K562 (cell line): ENCODE measurements around the gene ME3. TPM values are rescaled to one million over a fixed set of nuclear protein-coding genes. Genes with fewer than 3 reads are reported as not detected.

Experiments used
- ATAC-seq: fragments of 200-7000 bp; cut with Tn5 transposase; 3 replicates; pipeline ENCODE4 v1.9.1; 2020; ENCODE audit warnings: moderate library complexity
- BruUV-seq: library from RNA; stranded (reverse); fragments of 400-500 nt; replicated peaks from 2 replicates; lab custom pipeline; 2021; lab: Mats Ljungman, UMichigan
- CTCF ChIA-PET: fragments of 300-600 bp; formaldehyde crosslinking; extraction: SDS; loops from one replicate; lab custom pipeline; 2021; ENCODE audit warnings: low intra/inter-chr PET ratio; lab: Yijun Ruan, JAX
- POLR2A ChIA-PET: fragments of 300-600, 350-650 bp; sonication (Branson Sonifier 250); formaldehyde crosslinking; extraction: SDS; loops from one replicate; lab custom pipeline; 2021; ENCODE audit warnings: antibody characterized with exemption, inconsistent platforms; lab: Yijun Ruan, JAX
- DNase-seq, 4 experiments: peaks; one replicate each; pipeline versions ENCODE4 v3.0.0 to v3.0.0-alpha.2; 2011 to 2018; ENCODE audit warnings: low spot score in 3 of 4, mixed read lengths in 3 of 4; ENCODE audit errors: extremely low read depth in 1 of 4
- FAIRE-seq: peaks from 2 replicates; lab custom pipeline; 2011; peaks lifted over from hg19 to GRCh38; lab: Jason Lieb, UNC
- H2AFZ ChIP-seq: 2 replicates; pipeline ENCODE4 v1.6.0; 2011; ENCODE audit warnings: low read depth, low read length, control low read depth, inconsistent platforms
- H3K27ac ChIP-seq: fragments of 200-600 bp; 3 replicates; pipeline ENCODE4 v1.8.0; 2011; ENCODE audit warnings: low read depth, mild to moderate bottlenecking, control low read depth, inconsistent platforms, low read length, moderate library complexity, mixed read lengths; ENCODE audit errors: extremely low read depth
- H3K27me3 ChIP-seq, 2 experiments: fragments of 300-600 bp in 1 of 2; 2 replicates in 1 of 2; 3 replicates in 1 of 2; pipeline versions ENCODE4 v1.6.0 to v1.8.0; 2011; ENCODE audit warnings: inconsistent platforms in 2 of 2, low read length in 2 of 2, mild to moderate bottlenecking in 1 of 2, mixed read lengths in 1 of 2, moderate library complexity in 1 of 2; ENCODE audit not compliant: control insufficient read depth in 2 of 2, insufficient read depth in 2 of 2
- H3K36me3 ChIP-seq: fragments of 300-600 bp; 3 replicates; pipeline ENCODE4 v1.8.0; 2011; ENCODE audit warnings: mild to moderate bottlenecking, low read length, inconsistent platforms; ENCODE audit not compliant: control insufficient read depth, insufficient read depth
- H3K4me1 ChIP-seq, 2 experiments: fragments of 200-600 bp in 1 of 2; replicated peaks in 1 of 2; 2 replicates in 1 of 2; 3 replicates in 1 of 2; pipeline versions ENCODE4 v1.5.1 to v1.8.0; 2011; ENCODE audit warnings: inconsistent platforms in 2 of 2, low read length in 2 of 2, mild to moderate bottlenecking in 1 of 2, mixed read lengths in 1 of 2, moderate library complexity in 1 of 2; ENCODE audit not compliant: control insufficient read depth in 2 of 2, insufficient read depth in 2 of 2
- H3K4me2 ChIP-seq: 2 replicates; pipeline ENCODE4 v1.6.1; 2011; ENCODE audit warnings: low read length, control low read depth, inconsistent platforms, mixed read lengths; ENCODE audit not compliant: insufficient read depth
- H3K4me3 ChIP-seq: fragments of 200-600 bp; sonication (generic), shearing (Covaris generic); 2 replicates; pipeline ENCODE4 v1.5.1; 2016; ENCODE audit warnings: control low read depth, inconsistent platforms
- H3K79me2 ChIP-seq: fragments of 200-600 bp; 3 replicates; pipeline ENCODE4 v1.8.0; 2011; ENCODE audit warnings: low read length, inconsistent platforms; ENCODE audit not compliant: control insufficient read depth, insufficient read depth
- H3K9ac ChIP-seq, 2 experiments: 2 replicates each; pipeline versions ENCODE4 v1.6.0 to v1.6.1; 2011; ENCODE audit warnings: low read depth in 2 of 2, low read length in 2 of 2, control low read depth in 1 of 2, inconsistent platforms in 1 of 2, mild to moderate bottlenecking in 1 of 2, mixed read lengths in 1 of 2; ENCODE audit not compliant: insufficient read depth in 1 of 2
- H3K9me1 ChIP-seq: one replicate; pipeline ENCODE4 v1.6.0; 2011; ENCODE audit warnings: inconsistent platforms, mild to moderate bottlenecking, low read length, moderate library complexity; ENCODE audit not compliant: control insufficient read depth, insufficient read depth
- H3K9me3 ChIP-seq: replicated peaks from 2 replicates; pipeline ENCODE4 v1.5.1; 2011; ENCODE audit warnings: low read depth, low read length, inconsistent platforms; ENCODE audit not compliant: control insufficient read depth, insufficient read depth
- H4K20me1 ChIP-seq: replicated peaks from 2 replicates; pipeline ENCODE4 v1.6.1; 2011; ENCODE audit warnings: low read length, inconsistent platforms, mixed read lengths; ENCODE audit not compliant: control insufficient read depth, insufficient read depth
- CEBPB ChIP-seq: fragments of 450-650 bp; IDR thresholded peaks from 2 replicates; pipeline ENCODE4 v1.6.1; 2016; ENCODE audit warnings: missing genetic modification characterization, missing compliant biosample characterization
- MED1 ChIP-seq: sonication (generic); formaldehyde crosslinking; IDR thresholded peaks from 2 replicates; pipeline ENCODE4 v1.8.1; 2023; ENCODE audit warnings: missing genetic modification reagents, borderline replicate concordance
- PHB ChIP-seq: fragments of 250-450 bp; sonication (Bioruptor Pico); IDR thresholded peaks from 2 replicates; pipeline ENCODE4 v1.5.0; 2021
- SREBF2 ChIP-seq: sonication (generic); formaldehyde crosslinking; IDR thresholded peaks from 2 replicates; pipeline ENCODE4 v1.4.0; 2020; ENCODE audit warnings: mild to moderate bottlenecking, missing genetic modification reagents
- STAT5B ChIP-seq: fragments of 250-450 bp; sonication (Bioruptor Pico); IDR thresholded peaks from 2 replicates; pipeline ENCODE4 v1.8.0; 2021; ENCODE audit warnings: mild to moderate bottlenecking, inconsistent platforms
- ZNF184 ChIP-seq: sonication (generic); formaldehyde crosslinking; IDR thresholded peaks from 2 replicates; pipeline ENCODE4 v1.5.0; 2020; ENCODE audit warnings: missing genetic modification reagents
- WGBS: fragments of 100-300 bp; shearing (Covaris generic); methylation state at CpG from one replicate; pipeline ENCODE4 v1.1.6; 2016; ENCODE audit warnings: low coverage, mixed read lengths; ENCODE audit not compliant: insufficient coverage; ENCODE audit errors: missing lambda C conversion rate; 5-methylcytosine and 5-hydroxymethylcytosine counted together
- in situ Hi-C: fragments of 300-500 bp; cut with MboI; formaldehyde crosslinking; loops from 4 replicates; pipeline ENCODE4 v1.15.0; 2018; ENCODE audit warnings: inconsistent platforms, mixed read lengths
- intact Hi-C: fragments of 100-400 bp; cut with micrococcal nuclease; formaldehyde crosslinking; loops from 2 replicates; pipeline ENCODE4 v1.14.2; 2022
- polyA plus RNA-seq, 8 experiments: library from polyadenylated mRNA; depleted of rRNA in 4 of 8; stranded (reverse) in 5 of 8; unstranded in 3 of 8; fragments of >200 nt; fragmentation: Nextera tagmentation in 2 of 8; fragmentation: Illumina TruSeq in 1 of 8; extraction: Ambion mirVana in 2 of 8; extraction: Trizol in 1 of 8; gene quantifications; 2 replicates each; pipeline versions ENCODE4 v1.2.1 to v1.2.3, GENCODE V29; 2011 to 2014; ENCODE audit warnings: inconsistent platforms in 1 of 8, missing spikeins in 1 of 8
- total RNA-seq, 7 experiments: library from RNA; depleted of rRNA in 6 of 7; stranded (reverse); fragments of >200 nt in 6 of 7; fragmentation: Illumina TruSeq in 2 of 7; extraction: Trizol in 2 of 7; gene quantifications; 2 replicates each; pipeline versions ENCODE4 v1.2.1 to v1.2.3, GENCODE V29; 2011 to 2021; ENCODE audit warnings: low replicate concordance in 1 of 7
- TF ChIP-seq, protein P1 (sequence below): fragments of 450-650 bp; formaldehyde crosslinking; IDR thresholded peaks from 2 replicates; pipeline ENCODE4 v1.4.0; 2022; ENCODE audit warnings: missing genetic modification characterization
- TF ChIP-seq, protein P2 (sequence below): fragments of 250-450 bp; sonication (Bioruptor Pico); IDR thresholded peaks from 2 replicates; pipeline ENCODE4 v1.4.0; 2020; ENCODE audit warnings: mild to moderate bottlenecking, moderate library complexity
- TF ChIP-seq, protein P3 (sequence below), 2 experiments: fragments of 250-450 bp in 1 of 2; fragments of 450-650 bp in 1 of 2; sonication (Bioruptor Pico) in 1 of 2; IDR thresholded peaks; 2 replicates each; pipeline versions ENCODE4 v1.6.1 to v1.8.0; 2016 to 2021; ENCODE audit warnings: mild to moderate bottlenecking in 2 of 2, moderate library complexity in 2 of 2, missing compliant biosample characterization in 1 of 2, missing genetic modification characterization in 1 of 2

Gene ME3
- total and polyA plus RNA-seq, 9 of the 15 experiments (the other 6 are each of a cell fraction or from before 2014, with no cell fraction given): not detected

DNA sequence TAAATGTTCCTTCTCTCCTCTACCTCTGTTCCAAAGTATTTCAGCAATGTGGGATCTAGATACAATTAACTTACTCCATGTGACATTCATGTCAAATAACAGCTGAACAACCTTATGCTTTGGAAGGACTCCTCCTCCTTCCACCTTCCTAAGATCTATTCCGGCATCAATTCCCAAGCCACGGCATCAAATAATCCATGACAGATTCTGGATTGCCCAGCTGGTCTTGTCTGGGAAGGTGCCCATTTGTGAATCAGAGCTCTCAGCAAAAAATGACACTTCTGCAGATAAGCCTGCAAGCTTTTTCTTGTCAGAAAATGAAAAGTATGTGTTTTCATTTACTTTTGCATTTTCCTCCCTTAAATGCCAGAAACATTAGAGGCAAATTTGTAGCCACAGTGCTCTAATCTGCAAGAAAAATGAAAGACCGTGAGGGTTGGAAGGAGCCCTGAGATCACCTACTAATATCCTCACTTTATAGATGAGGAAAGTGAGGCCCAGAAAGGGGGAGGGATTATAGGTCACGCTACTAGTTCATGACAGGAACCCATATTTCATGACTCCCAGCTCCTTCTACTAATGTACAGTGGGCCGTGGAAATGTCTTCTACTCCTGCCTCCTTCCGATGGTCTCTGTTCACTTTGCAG, 124.0 kb downstream of the ME3 start:
- H3K9ac ChIP-seq: no peak overlapping the region
- ChIA-PET CTCF (interaction anchor here (0.6 kb wide), 1 partner anchor 886 kb away, joined by 3 read pairs; no protein-coding TSS in a partner anchor), POLR2A (interaction anchor here (0.6 to 1.2 kb wide), 2 partner anchors 14 to 133 kb away, joined by 3 read pairs; no protein-coding TSS in a partner anchor)
- 2% methylated on average over 6 of the region's 6 CpGs for WGBS
- no peak for FAIRE-seq
- no peak overlapping the region for H2AFZ ChIP-seq
- no peaks in the 10 kb centered on the region for H3K36me3 ChIP-seq
- no peak overlapping the region for H3K27ac ChIP-seq
- no peak for ATAC-seq
- intact Hi-C loops: no loop called here
- H3K4me3 ChIP-seq: no peak overlapping the region
- BruUV-seq: no TSS peak
- no peak for DNase-seq
- no peaks in the 10 kb centered on the region for H3K9me1 ChIP-seq
- H3K27me3 ChIP-seq: peaks cover 13 to 32% of the 10 kb centered on the region in 2 experiments
- no peak overlapping the region for H3K4me2 ChIP-seq
- H3K9me3 ChIP-seq: no peaks in the 10 kb centered on the region
- TF ChIP-seq MED1 (CRISPR knock-in tag): no peak
- TF ChIP-seq STAT5B (CRISPR knock-in tag): no peak
- H3K4me1 ChIP-seq: peaks cover 0 to 10% of the 10 kb centered on the region in 2 experiments; a peak in 3 of 5 replicates
- in situ Hi-C loops: no loop called here
- no peaks in the 10 kb centered on the region for H3K79me2 ChIP-seq
- 0 out of 2 replicates have a peak, but pooled peaks cover 3% of the 10 kb centered on the region for H4K20me1 ChIP-seq

DNA sequence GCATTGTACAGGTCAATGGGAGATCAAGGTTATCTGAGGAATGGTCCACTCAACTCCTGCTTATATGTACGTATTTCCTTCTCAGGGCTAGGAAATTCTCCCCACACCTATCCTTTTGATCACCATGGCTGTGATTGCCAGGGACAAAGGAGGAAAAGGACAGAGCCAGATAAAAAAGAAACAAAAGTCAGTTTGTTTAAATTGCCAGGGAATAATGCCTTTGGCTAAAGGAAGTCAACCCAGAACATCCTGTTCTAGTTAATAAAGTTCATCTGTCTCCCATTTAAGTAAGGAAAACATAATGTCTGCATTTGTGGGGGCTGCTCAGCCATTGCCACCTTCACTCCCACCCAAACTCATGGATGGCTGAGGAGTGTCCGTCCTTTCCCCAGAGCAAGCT, 124.7 kb downstream of the ME3 start:
- Histone ChIP-seq H3K9me1 (no peaks in the 10 kb centered on the region), H3K9me3 (no peaks in the 10 kb centered on the region), H3K4me2 (no peak overlapping the region), H3K4me1 (peaks cover 0 to 10% of the 10 kb centered on the region in 2 experiments; a peak in 3 of 5 replicates), H3K36me3 (no peaks in the 10 kb centered on the region), H3K27me3 (peaks cover 11 to 26% of the 10 kb centered on the region in 2 experiments), H3K27ac (no peak overlapping the region), H3K79me2 (no peaks in the 10 kb centered on the region), H3K9ac (no peak overlapping the region), H2AFZ (no peak overlapping the region), H3K4me3 (no peak overlapping the region), H4K20me1 (0 out of 2 replicates have a peak, but pooled peaks cover 2% of the 10 kb centered on the region)
- DNase-seq: no peak
- BruUV-seq: no TSS peak
- no peak for ATAC-seq
- no peak for FAIRE-seq
- WGBS: 6% methylated on average over 2 of the region's 2 CpGs
- intact Hi-C loops (no loop called here), in situ Hi-C loops (no loop called here)
- POLR2A ChIA-PET: interaction anchor here (1.2 kb wide), 1 partner anchor 13 kb away, joined by 3 read pairs; no protein-coding TSS in a partner anchor
- TF ChIP-seq, protein P1, sequence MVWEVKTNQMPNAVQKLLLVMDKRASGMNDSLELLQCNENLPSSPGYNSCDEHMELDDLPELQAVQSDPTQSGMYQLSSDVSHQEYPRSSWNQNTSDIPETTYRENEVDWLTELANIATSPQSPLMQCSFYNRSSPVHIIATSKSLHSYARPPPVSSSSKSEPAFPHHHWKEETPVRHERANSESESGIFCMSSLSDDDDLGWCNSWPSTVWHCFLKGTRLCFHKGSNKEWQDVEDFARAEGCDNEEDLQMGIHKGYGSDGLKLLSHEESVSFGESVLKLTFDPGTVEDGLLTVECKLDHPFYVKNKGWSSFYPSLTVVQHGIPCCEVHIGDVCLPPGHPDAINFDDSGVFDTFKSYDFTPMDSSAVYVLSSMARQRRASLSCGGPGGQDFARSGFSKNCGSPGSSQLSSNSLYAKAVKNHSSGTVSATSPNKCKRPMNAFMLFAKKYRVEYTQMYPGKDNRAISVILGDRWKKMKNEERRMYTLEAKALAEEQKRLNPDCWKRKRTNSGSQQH (CRISPR knock-in tag): no peak
- TF ChIP-seq, protein P2, sequence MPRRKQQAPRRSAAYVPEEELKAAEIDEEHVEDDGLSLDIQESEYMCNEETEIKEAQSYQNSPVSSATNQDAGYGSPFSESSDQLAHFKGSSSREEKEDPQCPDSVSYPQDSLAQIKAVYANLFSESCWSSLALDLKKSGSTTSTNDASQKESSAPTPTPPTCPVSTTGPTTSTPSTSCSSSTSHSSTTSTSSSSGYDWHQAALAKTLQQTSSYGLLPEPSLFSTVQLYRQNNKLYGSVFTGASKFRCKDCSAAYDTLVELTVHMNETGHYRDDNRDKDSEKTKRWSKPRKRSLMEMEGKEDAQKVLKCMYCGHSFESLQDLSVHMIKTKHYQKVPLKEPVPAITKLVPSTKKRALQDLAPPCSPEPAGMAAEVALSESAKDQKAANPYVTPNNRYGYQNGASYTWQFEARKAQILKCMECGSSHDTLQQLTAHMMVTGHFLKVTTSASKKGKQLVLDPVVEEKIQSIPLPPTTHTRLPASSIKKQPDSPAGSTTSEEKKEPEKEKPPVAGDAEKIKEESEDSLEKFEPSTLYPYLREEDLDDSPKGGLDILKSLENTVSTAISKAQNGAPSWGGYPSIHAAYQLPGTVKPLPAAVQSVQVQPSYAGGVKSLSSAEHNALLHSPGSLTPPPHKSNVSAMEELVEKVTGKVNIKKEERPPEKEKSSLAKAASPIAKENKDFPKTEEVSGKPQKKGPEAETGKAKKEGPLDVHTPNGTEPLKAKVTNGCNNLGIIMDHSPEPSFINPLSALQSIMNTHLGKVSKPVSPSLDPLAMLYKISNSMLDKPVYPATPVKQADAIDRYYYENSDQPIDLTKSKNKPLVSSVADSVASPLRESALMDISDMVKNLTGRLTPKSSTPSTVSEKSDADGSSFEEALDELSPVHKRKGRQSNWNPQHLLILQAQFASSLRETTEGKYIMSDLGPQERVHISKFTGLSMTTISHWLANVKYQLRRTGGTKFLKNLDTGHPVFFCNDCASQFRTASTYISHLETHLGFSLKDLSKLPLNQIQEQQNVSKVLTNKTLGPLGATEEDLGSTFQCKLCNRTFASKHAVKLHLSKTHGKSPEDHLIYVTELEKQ: no peak
- no peak for TF ChIP-seq SREBF2 (CRISPR knock-in tag)
- no peak for TF ChIP-seq CEBPB (tag)
- TF ChIP-seq, protein P3, sequence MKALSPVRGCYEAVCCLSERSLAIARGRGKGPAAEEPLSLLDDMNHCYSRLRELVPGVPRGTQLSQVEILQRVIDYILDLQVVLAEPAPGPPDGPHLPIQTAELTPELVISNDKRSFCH (CRISPR knock-in tag; IDR thresholded peaks at IDR 0.05): no peak
- TF ChIP-seq, protein P3 (tag; IDR thresholded peaks at IDR 0.05): no peak
- no peak for TF ChIP-seq ZNF184 (CRISPR knock-in tag)
- no peak for TF ChIP-seq PHB (CRISPR knock-in tag)
- CTCF ChIA-PET: no interaction called here
